ENCODE measurements around the gene AGAP1.

The AGAP1 gene

DNA sequence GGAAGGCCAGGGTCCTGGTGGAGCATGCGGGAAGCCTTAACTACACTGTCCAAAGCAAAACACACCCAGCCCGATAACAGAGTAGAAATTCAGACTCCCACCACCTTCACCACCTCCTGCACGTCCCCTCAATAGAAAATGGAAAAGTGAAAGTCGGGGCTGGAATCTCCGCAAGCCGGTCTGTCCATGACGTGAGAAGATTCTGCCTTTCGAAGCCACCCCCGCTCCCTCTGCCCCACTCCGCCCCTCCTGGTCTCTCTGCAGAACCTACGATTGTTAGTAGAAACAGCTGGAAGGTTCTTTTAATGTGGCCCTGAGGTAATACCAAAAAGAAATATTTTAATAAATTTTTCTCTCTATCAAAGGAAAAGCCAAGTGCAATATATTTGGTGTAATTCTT, 558.0 kb downstream of the AGAP1 start:
- no peak for TF ChIP-seq CTCF (IDR thresholded peaks at IDR 0.05)

DNA sequence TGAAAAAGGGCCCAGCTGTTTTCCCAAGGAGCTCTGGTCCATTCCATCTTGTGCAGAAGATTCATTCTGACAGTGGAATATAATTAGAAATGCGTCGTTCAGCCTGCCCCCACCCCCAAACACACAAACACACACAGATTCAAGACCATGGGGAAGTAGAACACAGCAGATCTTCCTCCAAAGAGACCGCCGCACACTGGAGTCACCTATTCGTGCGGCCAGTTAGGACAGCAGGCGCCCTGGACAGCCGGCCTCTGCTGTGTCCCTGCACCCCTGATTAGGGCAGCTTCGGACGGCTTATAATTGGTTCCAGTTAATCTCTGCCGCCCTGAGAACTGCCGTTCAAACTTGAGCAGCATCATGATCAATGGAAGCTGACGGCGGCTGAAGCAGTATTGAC, 558.4 kb downstream of the AGAP1 start:
- no peak for TF ChIP-seq CTCF (IDR thresholded peaks at IDR 0.05)

DNA sequence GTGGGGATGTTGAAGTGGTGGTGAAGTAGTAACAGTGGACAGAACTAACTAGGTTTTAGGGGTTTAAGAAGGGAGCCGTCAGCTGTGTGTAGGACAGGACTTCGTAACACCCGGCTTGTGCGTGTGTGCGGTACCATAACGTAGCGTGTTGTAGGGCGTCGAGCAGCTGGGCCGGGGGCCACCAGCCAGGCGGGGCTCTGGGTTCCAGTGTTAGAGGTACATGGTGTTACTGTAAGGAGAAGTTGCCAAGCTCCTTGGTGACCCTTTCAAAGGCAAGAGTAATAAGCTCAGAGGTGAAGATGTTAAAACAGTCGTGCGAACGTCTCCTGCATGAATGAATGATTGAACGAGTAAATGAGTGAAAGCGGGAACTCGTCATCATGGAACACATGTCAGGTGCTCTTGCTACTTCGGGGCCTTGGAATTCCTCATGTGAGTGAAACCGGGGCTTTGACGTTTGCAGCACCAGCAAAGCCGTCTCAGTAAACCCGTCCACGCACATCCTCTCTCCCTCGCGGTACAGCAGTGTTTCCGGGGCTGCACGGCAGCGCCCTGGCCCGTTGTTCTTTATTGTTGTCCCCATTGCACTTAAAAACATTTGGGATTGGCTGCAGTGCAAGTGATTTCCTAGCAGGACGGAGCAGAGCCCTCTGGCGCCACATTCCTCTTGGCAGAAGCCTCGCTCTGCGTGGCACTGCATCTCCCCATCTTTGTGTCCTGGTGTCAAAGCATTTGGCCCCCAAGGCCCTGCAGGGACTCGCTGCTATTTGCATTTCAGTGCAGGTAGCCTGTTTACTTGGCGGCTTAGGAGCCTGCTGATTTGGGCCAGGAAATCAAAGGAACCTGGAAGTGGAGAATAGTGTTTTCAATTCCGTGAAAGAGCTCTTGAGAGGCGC, 559.3 kb downstream of the AGAP1 start:
- no peak for TF ChIP-seq CTCF (IDR thresholded peaks at IDR 0.05)

GRCh38 chr2:236054125-236054524, 560.3 kb downstream of the AGAP1 start:
- no peak for TF ChIP-seq CTCF (IDR thresholded peaks at IDR 0.05)

DNA sequence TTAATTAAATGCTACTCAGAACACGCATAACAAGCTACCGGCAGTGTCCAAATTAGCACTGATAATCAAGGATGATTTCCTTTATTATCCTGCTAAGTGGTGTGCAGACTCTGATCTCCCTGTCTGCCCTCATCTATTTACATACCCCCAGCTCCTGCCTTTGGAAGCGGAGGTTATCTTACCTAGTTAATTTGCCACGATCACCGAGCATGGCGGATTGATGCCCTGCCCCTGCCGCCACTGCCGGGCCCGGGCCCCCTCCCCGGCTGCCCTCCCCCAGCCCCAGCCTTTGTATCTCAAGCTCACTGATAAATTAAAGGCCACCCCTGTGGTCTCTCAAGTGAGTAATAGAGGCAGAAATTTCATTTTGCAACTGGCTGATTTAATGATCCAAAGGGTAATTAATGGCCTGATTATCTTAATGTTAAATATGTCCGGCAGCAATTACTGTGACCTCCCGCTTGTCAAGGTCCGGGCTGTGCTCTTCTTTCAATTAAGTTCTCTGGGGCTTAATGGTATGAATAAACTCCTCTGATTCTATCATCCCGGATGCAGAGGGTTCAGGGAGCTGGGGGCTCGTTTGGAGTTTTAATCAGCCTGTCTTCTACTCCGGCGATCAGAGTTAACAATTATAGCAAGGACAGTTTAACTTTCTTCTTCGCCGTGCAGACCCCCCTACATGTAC, 560.9 kb downstream of the AGAP1 start:
- no peak for TF ChIP-seq CTCF (IDR thresholded peaks at IDR 0.05)

DNA sequence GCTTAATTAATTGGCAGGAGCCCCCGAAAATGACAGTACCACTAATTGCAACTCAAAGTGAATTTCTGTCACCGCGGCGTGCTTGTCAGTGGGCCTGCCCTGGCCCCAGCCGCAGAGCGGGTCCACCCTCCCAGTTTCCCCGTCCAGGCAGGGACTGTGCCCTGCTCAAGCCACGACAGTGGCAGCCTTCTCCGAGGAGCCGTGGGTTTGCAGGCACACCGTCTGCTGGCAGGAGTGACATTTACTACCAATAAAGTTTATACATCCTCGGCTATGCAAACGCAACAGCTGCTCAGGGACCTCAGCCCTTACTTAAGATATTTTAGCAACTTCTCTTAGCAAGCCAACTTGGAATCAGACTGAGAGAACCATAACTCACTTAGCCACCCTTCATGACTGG, 561.6 kb downstream of the AGAP1 start:
- no peak for TF ChIP-seq CTCF (IDR thresholded peaks at IDR 0.05)

DNA sequence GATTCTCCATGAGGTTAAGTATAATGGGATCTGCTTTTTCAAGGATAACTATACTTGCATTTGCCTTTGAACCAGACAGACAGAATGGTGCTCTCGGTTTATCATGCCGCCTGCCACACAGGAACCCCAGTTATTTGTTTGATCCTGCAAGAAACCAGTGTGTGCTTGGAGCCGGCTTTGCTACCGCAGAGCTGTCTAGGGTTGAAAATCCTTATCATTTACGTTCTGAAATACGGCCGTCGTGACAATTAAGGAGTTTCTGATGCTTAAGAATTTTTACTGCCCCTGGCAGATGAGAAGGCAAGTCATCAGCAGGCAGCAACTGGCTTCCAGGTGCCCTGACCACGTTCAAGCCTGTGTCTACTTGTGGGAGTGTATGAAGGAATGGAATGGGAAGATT, 562.3 kb downstream of the AGAP1 start:
- no peak for TF ChIP-seq CTCF (IDR thresholded peaks at IDR 0.05)

Measured in LNCAP (cell line).